ENCODE data around the gene MOB3A. TPM values are rescaled to one million over a fixed set of nuclear protein-coding genes. Genes with fewer than 3 reads are reported as not detected.

The MOB3A gene
- total and polyA plus RNA-seq, 2 of the 13 experiments (the other 11 are each of a cell fraction or from before 2014, with no cell fraction given): 3.5 to 17.8 TPM

GRCh38 chr19:2061495-2062388 is 34.4 kb downstream of the MOB3A start (continued):
- TF ChIP-seq, protein P1, sequence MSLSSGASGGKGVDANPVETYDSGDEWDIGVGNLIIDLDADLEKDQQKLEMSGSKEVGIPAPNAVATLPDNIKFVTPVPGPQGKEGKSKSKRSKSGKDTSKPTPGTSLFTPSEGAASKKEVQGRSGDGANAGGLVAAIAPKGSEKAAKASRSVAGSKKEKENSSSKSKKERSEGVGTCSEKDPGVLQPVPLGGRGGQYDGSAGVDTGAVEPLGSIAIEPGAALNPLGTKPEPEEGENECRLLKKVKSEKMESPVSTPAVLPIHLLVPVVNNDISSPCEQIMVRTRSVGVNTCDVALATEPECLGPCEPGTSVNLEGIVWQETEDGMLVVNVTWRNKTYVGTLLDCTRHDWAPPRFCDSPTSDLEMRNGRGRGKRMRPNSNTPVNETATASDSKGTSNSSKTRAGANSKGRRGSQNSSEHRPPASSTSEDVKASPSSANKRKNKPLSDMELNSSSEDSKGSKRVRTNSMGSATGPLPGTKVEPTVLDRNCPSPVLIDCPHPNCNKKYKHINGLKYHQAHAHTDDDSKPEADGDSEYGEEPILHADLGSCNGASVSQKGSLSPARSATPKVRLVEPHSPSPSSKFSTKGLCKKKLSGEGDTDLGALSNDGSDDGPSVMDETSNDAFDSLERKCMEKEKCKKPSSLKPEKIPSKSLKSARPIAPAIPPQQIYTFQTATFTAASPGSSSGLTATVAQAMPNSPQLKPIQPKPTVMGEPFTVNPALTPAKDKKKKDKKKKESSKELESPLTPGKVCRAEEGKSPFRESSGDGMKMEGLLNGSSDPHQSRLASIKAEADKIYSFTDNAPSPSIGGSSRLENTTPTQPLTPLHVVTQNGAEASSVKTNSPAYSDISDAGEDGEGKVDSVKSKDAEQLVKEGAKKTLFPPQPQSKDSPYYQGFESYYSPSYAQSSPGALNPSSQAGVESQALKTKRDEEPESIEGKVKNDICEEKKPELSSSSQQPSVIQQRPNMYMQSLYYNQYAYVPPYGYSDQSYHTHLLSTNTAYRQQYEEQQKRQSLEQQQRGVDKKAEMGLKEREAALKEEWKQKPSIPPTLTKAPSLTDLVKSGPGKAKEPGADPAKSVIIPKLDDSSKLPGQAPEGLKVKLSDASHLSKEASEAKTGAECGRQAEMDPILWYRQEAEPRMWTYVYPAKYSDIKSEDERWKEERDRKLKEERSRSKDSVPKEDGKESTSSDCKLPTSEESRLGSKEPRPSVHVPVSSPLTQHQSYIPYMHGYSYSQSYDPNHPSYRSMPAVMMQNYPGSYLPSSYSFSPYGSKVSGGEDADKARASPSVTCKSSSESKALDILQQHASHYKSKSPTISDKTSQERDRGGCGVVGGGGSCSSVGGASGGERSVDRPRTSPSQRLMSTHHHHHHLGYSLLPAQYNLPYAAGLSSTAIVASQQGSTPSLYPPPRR (CRISPR knock-in tag; IDR thresholded peaks at IDR 0.05; ENCODE audit: borderline replicate concordance): 0 out of 2 replicates have a peak, but pooled peaks have one; percentile 32
- TF ChIP-seq ZNF225 (CRISPR knock-in tag; IDR thresholded peaks at IDR 0.05) (0 out of 2 replicates have a peak, but pooled peaks have one; percentile 27), ZFP62 (CRISPR knock-in tag; IDR thresholded peaks at IDR 0.05) (no peak), ZNF616 (CRISPR knock-in tag; IDR thresholded peaks at IDR 0.05; ENCODE audit: low read depth) (no peak), ZNF749 (CRISPR knock-in tag; IDR thresholded peaks at IDR 0.05; ENCODE audit: borderline replicate concordance) (no peak), DNMT3B (CRISPR knock-in tag; conservative IDR thresholded peaks at IDR 0.05) (no peak), NFIB (CRISPR knock-in tag; IDR thresholded peaks at IDR 0.05; ENCODE audit: borderline replicate concordance) (no peak), PTBP1 (IDR thresholded peaks at IDR 0.05; ENCODE audit: low read depth, low read length, poor library complexity, severe bottlenecking) (no peak), SMARCC2 (IDR thresholded peaks at IDR 0.05) (no peak), RCOR2 (CRISPR knock-in tag; IDR thresholded peaks at IDR 0.05) (0 out of 2 replicates have a peak, but pooled peaks have one; percentile 18), KDM1A (CRISPR knock-in tag; IDR thresholded peaks at IDR 0.05) (no peak), ATF7-NPFF (CRISPR knock-in tag; IDR thresholded peaks at IDR 0.05; ENCODE audit: low read depth) (peak; percentile 49; the same call in 1 of the 2 replicates), ZSCAN22 (CRISPR knock-in tag; IDR thresholded peaks at IDR 0.05) (no peak), ZNF253 (CRISPR knock-in tag; IDR thresholded peaks at IDR 0.05; ENCODE audit: borderline replicate concordance) (no peak), RFX5 (IDR thresholded peaks at IDR 0.05; ENCODE audit: low read depth, low read length) (peak; percentile 95)
- TF ChIP-seq, protein P2, sequence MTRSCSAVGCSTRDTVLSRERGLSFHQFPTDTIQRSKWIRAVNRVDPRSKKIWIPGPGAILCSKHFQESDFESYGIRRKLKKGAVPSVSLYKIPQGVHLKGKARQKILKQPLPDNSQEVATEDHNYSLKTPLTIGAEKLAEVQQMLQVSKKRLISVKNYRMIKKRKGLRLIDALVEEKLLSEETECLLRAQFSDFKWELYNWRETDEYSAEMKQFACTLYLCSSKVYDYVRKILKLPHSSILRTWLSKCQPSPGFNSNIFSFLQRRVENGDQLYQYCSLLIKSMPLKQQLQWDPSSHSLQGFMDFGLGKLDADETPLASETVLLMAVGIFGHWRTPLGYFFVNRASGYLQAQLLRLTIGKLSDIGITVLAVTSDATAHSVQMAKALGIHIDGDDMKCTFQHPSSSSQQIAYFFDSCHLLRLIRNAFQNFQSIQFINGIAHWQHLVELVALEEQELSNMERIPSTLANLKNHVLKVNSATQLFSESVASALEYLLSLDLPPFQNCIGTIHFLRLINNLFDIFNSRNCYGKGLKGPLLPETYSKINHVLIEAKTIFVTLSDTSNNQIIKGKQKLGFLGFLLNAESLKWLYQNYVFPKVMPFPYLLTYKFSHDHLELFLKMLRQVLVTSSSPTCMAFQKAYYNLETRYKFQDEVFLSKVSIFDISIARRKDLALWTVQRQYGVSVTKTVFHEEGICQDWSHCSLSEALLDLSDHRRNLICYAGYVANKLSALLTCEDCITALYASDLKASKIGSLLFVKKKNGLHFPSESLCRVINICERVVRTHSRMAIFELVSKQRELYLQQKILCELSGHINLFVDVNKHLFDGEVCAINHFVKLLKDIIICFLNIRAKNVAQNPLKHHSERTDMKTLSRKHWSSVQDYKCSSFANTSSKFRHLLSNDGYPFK (CRISPR knock-in tag; IDR thresholded peaks at IDR 0.05; ENCODE audit: borderline replicate concordance): peak; percentile 71; the same call in 1 of the 2 replicates
- TF ChIP-seq, protein P3, sequence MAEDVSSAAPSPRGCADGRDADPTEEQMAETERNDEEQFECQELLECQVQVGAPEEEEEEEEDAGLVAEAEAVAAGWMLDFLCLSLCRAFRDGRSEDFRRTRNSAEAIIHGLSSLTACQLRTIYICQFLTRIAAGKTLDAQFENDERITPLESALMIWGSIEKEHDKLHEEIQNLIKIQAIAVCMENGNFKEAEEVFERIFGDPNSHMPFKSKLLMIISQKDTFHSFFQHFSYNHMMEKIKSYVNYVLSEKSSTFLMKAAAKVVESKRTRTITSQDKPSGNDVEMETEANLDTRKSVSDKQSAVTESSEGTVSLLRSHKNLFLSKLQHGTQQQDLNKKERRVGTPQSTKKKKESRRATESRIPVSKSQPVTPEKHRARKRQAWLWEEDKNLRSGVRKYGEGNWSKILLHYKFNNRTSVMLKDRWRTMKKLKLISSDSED (CRISPR knock-in tag; IDR thresholded peaks at IDR 0.05): no peak
- TF ChIP-seq, protein P4, sequence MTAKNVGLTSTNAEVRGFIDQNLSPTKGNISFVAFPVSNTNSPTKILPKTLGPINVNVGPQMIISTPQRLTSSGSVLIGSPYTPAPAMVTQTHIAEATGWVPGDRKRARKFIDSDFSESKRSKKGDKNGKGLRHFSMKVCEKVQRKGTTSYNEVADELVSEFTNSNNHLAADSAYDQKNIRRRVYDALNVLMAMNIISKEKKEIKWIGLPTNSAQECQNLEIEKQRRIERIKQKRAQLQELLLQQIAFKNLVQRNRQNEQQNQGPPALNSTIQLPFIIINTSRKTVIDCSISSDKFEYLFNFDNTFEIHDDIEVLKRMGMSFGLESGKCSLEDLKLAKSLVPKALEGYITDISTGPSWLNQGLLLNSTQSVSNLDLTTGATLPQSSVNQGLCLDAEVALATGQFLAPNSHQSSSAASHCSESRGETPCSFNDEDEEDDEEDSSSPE (CRISPR knock-in tag; IDR thresholded peaks at IDR 0.05): peak; percentile 12

Measured in HepG2 (cell line).